ENCODE measurements around the gene NRG3. TPM values are rescaled to one million over a fixed set of nuclear protein-coding genes. Genes with fewer than 3 reads are reported as not detected.

NRG3 gene
- total RNA-seq, 1 experiment from 2014 or later: 0.08 TPM

DNA sequence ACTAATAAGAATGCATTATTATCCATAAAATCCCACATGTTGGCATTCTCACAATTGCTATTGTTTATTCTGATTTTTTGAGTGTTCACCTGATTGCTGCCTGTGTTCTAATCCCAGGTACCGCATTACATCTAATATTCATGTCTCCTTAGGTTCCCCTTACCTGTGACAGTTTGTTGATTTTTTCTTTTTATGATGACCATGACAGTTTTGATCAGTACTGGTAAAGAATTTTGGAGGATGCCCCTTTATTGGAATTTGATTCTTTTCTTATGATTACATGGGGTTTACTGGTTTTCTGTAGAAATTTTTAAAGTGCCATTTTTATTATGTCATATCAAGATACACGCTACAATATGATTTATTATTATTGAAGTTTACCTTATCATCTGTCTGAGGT is 1091.1 kb downstream of the NRG3 start:
- BruUV-seq (replicated peaks): no TSS peak
- intact Hi-C loops (cut with micrococcal nuclease; ENCODE audit: unreplicated experiment): no loop called here

DNA sequence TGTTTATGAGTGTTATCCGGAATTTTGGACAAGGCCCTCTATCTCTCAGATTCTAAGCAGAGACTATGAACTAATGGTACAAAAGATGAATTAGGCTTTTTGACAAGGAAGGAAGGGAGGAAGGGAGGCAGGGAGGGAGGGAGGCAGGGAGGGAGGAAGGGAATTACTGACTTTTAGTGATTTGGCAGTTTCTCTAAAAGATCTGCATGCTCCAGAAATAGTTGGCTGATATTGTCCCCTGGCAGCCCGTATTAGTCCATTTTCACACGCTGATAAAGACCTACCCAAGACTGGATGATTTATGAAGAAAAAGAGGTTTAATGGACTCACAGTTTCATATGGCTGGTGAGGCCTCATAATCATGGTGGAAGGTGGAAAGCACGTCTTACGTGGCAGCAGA is 1093.5 kb downstream of the NRG3 start:
- H3K9me3 ChIP-seq (ENCODE audit: control insufficient read depth, insufficient read depth, low read depth, low read length): no peaks in the 10 kb centered on the region
- no peaks in the 10 kb centered on the region for H3K4me1 ChIP-seq (ENCODE audit: control insufficient read depth, insufficient read depth, low read length)
- H3K27me3 ChIP-seq (ENCODE audit: control insufficient read depth, insufficient read depth, low read length): no peaks in the 10 kb centered on the region
- in situ Hi-C loops (cut with HindIII; ENCODE audit: low pct_unique_long_range_greater_than_20kb, low sequenced_read_pairs): no loop called here
- POLR2A ChIA-PET: no interaction called here
- no peak overlapping the region for H3K27ac ChIP-seq (ENCODE audit: low read length)
- H3K36me3 ChIP-seq (ENCODE audit: control insufficient read depth, insufficient read depth, low read length): no peaks in the 10 kb centered on the region
- TF ChIP-seq TCF7L2 (IDR thresholded peaks at IDR 0.05; ENCODE audit: low read depth, low read length) (no peak), REST (IDR thresholded peaks at IDR 0.05; ENCODE audit: insufficient read depth in 1 of 2, low read depth in 2 of 2, low read length in 1 of 2) (no peak), POLR2AphosphoS5 (IDR thresholded peaks at IDR 0.05; ENCODE audit: low read depth, low read length) (no peak), CTCF (IDR thresholded peaks at IDR 0.05) (no peak), SIN3A (IDR thresholded peaks at IDR 0.05; ENCODE audit: borderline replicate concordance, insufficient read depth, low read depth, low read length) (no peak)
- BruUV-seq (replicated peaks): no TSS peak
- no peak overlapping the region for H3K4me3 ChIP-seq (ENCODE audit: low read depth in 2 of 2, low read length in 2 of 2)
- CTCF ChIA-PET: no interaction called here
- ATAC-seq: no peak
- DNase-seq (ENCODE audit: low read depth, low spot score): no peak
- intact Hi-C loops (cut with micrococcal nuclease; ENCODE audit: unreplicated experiment): no loop called here

More for the DNA sequence above, 1091.1 kb downstream of the NRG3 start:
- POLR2A ChIA-PET: no interaction called here
- no peak for ATAC-seq
- Histone ChIP-seq H3K27me3 (ENCODE audit: control insufficient read depth, insufficient read depth, low read length) (no peaks in the 10 kb centered on the region), H3K4me3 (ENCODE audit: low read depth in 2 of 2, low read length in 2 of 2) (no peak overlapping the region), H3K4me1 (ENCODE audit: control insufficient read depth, insufficient read depth, low read length) (no peaks in the 10 kb centered on the region), H3K9me3 (ENCODE audit: control insufficient read depth, insufficient read depth, low read depth, low read length) (no peaks in the 10 kb centered on the region), H3K36me3 (ENCODE audit: control insufficient read depth, insufficient read depth, low read length) (no peaks in the 10 kb centered on the region), H3K27ac (ENCODE audit: low read length) (no peak overlapping the region)
- in situ Hi-C loops (cut with HindIII; ENCODE audit: low pct_unique_long_range_greater_than_20kb, low sequenced_read_pairs): no loop called here
- TF ChIP-seq SIN3A (IDR thresholded peaks at IDR 0.05; ENCODE audit: borderline replicate concordance, insufficient read depth, low read depth, low read length): no peak
- no peak for TF ChIP-seq CTCF (IDR thresholded peaks at IDR 0.05)
- TF ChIP-seq POLR2AphosphoS5 (IDR thresholded peaks at IDR 0.05; ENCODE audit: low read depth, low read length): no peak
- no peak for TF ChIP-seq TCF7L2 (IDR thresholded peaks at IDR 0.05; ENCODE audit: low read depth, low read length)
- TF ChIP-seq REST (IDR thresholded peaks at IDR 0.05; ENCODE audit: insufficient read depth in 1 of 2, low read depth in 2 of 2, low read length in 1 of 2): no peak
- CTCF ChIA-PET: no interaction called here
- DNase-seq (ENCODE audit: low read depth, low spot score): no peak

All from Panc1 (cell line).